GM15510 (cell line): ENCODE data around the gene ZBP1.

Experiments
- POLR2A ChIP-seq: IDR thresholded peaks from 3 replicates; pipeline ENCODE4 v1.6.1; 2011; ENCODE audit warnings: borderline replicate concordance; ENCODE audit not compliant: insufficient read length; ENCODE audit errors: extremely low read depth

ZBP1 gene

GRCh38 chr20:57632286-57632685 is 12.1 kb upstream of the ZBP1 start:
- no peak for TF ChIP-seq POLR2A

- TF ChIP-seq POLR2A, result no peak
Measured at GRCh38 chr20:57630061-57630460, 9.8 kb upstream of the ZBP1 start.

- TF ChIP-seq POLR2A, result no peak
Measured at GRCh38 chr20:57628047-57628961, 8.1 kb upstream of the ZBP1 start.

GRCh38 chr20:57627339-57627738 is 7.1 kb upstream of the ZBP1 start:
- TF ChIP-seq POLR2A, result no peak

- TF ChIP-seq POLR2A, result no peak
Measured at GRCh38 chr20:57625978-57626377, 5.8 kb upstream of the ZBP1 start.

- no peak for TF ChIP-seq POLR2A
Measured at GRCh38 chr20:57625181-57625958, 5.1 kb upstream of the ZBP1 start.

GRCh38 chr20:57624124-57624523 is 3.9 kb upstream of the ZBP1 start:
- TF ChIP-seq POLR2A, result no peak

- no peak for TF ChIP-seq POLR2A
Measured at GRCh38 chr20:57622579-57623381, 2.6 kb upstream of the ZBP1 start.

- TF ChIP-seq POLR2A, result no peak
Measured at GRCh38 chr20:57622201-57622570, 2.0 kb upstream of the ZBP1 start.

GRCh38 chr20:57621421-57622200 is 1.4 kb upstream of the ZBP1 start:
- TF ChIP-seq POLR2A, result no peak

GRCh38 chr20:57620999-57621398 is 773 bp upstream of the ZBP1 start:
- TF ChIP-seq POLR2A, result no peak

- peak; percentile 16 for TF ChIP-seq POLR2A
Measured at GRCh38 chr20:57619051-57619831, 985 bp downstream of the ZBP1 start.

GRCh38 chr20:57618764-57619050 is 1.5 kb downstream of the ZBP1 start:
- no peak for TF ChIP-seq POLR2A
